ENCODE results near the gene LRRC25.

LRRC25 gene

DNA sequence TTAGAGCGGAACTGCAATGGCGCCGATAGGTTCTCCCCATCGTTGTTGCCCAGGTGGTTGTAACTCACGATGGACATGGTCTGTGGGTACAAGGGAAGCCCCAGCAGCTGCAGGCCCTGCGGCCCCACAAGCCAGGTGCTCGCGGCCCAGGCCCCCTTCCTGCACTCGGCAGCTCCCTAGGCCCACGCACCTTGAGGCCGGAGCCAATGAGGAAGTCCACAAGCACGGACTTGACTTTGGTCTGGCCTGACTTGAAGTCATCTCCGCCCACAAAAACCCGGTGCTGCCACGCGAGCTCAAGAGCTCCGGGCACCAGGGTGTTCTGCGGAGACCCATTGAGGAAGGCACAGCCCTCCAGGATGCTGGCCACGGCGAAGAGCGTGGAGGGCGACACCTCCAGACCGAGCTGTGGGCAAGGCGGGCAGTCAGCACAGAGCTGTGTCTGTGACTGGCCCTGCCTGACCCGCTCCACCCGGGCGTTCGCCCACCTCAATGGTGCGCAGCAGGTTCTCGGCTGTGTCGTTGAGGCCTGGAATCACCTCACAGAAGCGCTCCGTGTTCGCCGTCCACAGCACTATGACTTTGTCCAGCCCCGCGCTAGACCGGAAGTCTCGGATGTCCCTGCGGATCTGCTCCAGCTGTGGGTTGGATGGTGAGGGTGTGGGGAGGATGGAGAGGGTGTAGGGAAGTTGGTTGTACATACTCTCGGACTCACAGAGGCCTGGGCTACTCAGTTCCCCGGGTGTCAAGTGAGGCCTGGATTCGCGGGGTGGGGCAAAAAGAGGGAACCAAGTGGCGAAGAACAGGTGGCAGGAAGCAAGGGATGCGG, 38.6 kb upstream of the LRRC25 start:
- DNase-seq = no peak

DNA sequence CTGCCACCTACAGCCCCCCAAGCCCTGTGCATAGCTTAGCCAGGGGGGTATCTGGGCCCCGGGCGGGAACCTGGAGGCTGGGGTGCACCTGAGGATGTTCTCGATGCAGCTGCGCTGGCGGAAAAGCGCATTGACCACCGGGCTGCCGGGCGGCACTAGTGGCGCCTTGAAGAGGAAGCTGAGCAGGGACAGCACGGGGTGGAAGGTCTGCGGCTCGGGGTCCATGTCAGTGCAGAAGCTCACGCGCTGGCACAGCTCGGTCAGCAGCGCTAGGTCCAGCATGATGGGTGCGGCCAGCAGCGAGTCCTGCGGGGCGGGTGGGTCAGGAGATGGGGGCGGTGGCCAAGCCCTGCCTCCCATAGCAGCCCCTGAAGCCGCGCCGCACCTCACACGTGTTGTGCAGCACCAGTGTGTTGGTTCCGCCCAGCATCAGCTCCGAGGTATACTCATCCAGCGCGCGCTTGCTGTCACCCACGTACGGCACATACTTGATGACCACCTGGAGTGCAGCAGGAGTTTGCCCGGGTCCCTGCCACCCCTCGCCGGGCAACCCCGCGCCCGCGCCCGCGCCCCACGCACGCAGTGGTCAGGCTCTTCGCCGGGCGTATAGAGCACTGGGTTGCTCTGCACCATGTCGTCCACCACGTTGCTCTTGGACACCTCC, 37.9 kb upstream of the LRRC25 start:
- no peak for DNase-seq

DNA sequence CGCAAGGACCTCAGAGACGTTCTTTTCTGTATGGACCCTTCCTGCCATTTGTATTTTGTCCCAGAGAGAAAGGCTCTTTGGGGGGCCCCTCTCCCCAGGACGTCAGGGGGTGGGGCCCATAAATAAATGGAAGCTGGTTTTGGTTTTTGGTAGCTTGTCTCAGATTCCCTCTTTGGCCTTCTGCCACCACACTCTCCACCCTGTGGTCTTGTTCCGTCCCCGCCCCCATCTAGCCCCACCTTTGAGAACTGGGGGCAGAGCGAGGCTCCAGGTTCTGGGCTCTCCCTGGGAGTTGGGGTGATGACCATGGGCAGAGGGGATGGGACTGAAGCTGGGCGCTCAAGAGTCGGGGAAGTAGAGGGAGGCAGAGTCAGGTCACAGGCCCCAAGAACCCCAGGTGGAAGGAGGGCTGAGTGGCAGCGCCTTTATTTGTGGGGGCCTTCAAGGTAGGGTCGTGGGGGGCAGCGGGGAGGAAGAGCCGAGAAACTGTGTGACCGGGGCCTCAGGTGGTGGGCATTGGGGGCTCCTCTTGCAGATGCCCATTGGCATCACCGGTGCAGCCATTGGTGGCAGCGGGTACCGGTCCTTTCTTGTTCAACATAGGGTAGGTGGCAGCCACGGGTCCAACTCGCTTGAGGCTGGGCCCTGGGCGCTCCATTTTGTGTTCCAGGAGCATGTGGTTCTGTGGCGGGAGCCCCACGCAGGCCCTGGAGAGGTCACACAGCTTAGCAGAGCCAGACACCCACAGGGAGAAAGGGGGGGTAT, 37.2 kb upstream of the LRRC25 start:
- no peak for DNase-seq

DNA sequence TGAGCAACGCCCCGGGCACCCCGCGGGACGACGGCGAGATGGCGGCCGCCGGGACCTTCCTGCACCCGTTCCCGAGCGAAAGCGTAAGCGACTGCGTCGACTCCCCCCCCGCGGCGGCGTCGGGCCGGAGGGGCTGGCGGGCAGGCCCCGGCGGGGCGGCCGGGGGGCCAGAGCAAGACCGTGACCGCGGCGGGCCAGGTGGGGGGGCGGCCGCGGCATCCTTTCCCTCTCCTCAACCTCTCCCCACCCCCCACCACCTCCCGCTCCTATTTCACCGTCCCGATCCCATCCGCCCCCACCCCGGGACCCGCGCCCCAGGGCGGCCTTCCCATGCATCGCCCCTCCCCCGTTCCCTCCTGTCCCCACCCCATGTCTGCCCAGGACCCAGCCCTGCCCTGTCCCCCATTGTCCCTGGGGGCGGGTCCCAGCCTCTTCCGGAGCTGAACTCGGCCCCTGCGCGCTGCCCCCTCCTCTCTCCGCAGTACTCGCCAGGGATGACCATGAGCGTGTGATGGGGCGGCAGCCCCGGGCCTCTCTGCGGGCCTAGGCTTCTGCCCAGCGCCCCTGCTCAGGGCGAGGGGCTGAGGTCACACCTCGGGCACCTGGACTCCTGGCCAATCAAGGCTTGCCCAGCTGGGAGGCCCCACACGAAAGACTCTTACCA, 36.4 kb upstream of the LRRC25 start:
- DNase-seq = peak; percentile 61

DNA sequence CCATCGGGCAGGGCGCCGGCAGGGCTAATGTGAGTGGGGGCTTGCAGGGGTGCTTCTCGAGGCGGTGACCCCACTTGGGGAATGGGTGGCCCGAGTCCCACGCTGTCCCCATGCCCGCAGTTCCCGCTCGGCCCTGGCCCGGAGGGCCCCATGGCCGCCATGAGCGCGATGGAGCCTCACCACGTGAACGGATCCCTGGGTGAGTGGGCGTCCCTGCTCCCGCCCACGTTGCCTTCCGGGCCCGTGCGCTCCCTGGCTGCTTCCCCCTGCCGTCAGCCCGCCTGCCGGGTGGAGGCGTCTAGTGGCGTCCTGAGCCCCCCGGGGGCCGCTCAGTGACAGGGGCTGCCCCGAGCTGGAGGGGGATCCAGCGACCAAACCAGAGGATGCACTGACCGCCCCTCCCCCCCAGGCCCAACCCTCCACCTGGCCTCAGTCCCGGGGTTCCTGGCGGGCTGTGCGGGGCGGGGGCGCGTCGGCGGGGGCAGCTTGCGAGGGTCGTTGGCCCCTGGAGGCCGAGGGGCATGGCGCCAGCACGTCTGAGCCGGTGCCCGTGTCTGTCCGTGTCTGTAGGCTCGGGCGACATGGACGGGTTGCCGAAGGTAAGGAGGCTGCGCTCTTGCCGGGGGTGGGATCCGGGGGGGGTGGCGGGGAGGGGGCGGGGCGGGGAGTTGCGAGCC, 35.7 kb upstream of the LRRC25 start:
- DNase-seq = peak; percentile 81

DNA sequence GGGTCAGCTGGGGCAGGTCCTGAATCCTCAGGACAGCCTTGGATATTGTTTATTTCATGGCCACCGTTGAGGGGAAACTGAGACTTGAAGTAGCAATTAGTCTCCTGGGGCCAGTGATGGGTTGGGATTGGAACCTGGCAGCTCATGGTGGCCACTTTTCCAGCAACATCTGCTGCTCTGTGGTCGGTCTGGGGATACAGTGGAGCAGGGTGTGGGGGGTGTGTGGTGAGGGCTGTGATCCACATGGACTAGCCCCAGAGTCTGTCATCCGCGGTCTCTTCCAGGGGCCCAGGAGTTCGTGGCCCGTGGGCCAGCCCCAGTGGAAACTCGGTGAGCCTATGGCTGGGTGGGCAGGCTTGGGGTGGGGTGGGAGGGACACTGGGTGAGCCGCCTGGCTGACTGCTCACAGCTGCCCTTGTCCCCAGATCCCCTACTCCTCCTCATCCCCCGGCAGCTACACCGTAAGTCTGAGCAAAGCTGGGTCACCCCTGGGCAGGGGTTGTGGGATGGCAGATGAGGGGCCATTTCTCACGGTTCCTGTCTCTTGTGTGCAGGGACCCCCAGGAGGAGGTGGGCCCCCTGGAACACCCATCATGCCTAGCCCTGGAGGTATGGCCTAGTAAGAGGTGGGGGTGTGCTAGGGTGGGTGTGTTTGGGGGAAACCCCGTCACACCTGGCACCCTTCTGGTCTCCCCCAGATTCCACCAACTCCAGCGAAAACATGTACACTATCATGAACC, 35.0 kb upstream of the LRRC25 start:
- DNase-seq = no peak

DNA sequence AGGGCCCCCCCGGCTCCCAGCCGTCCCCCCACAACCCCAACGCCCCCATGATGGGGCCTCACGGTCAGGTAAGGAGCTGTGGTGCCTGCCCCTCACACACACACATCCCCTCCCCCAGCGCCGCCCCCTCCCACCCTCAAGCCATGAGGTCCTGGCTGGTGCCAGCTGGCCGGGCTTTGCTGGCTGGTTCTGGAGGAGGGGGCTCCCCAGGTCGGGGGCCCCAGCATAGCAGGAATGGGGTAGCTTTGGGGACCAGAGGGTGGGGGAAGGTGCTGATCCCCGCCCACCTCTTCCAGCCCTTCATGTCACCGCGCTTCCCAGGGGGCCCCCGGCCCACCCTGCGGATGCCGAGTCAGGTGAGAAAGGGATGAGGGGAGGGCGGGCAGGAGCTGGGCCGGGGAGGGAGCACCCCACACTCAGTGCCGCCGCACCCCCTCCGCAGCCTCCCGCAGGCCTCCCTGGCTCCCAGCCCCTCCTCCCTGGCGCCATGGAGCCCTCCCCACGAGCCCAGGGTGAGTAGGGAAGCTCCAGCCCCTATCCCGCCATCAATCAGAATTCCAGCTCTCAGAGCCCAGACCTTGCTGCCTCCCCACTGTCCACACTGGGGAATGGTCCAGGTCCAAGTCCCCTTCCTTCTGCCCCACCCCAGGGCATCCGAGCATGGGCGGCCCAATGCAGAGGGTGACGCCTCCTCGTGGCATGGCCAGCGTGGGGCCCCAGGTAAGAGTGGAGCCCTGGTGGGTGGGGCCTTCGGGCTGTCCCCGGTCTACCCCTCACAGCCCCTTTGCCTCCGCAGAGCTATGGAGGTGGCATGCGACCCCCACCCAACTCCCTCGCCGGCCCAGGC, 34.2 kb upstream of the LRRC25 start:
- no peak for DNase-seq

DNA sequence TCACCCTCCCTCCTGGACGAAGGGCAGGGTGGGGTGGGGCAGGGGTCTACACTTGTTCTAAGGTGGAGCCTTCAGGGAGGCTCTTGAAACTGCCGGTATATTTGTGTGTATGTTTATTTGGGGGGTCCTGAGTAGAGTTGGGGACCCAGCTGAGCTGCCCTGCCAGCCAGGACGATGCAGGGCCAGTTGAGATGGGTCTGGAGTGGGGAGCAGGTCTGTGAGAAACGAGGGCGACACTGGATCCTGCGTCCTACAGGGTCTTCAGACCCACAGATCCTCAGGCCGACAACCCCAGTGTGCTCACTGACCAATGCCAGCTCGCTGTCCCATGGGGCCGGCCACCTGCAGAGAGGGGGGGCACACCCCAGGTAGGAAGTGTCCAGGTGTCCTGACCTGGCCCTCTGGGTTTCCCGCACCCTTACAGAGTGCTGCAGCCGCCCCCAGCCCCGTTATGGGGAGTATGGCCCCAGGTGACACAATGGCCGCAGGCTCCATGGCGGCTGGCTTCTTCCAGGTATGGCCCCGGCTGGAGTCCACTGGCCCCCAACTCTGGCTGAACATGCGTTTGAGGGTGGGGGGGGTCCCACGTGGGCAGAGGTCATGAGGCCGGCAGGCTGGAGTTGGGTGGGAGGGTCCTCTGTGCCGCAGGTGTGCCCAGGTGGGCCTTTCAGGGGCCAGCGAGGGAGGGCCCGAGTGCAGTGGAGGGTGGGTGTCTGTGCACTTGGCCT, 33.2 kb upstream of the LRRC25 start:
- DNase-seq = no peak

DNA sequence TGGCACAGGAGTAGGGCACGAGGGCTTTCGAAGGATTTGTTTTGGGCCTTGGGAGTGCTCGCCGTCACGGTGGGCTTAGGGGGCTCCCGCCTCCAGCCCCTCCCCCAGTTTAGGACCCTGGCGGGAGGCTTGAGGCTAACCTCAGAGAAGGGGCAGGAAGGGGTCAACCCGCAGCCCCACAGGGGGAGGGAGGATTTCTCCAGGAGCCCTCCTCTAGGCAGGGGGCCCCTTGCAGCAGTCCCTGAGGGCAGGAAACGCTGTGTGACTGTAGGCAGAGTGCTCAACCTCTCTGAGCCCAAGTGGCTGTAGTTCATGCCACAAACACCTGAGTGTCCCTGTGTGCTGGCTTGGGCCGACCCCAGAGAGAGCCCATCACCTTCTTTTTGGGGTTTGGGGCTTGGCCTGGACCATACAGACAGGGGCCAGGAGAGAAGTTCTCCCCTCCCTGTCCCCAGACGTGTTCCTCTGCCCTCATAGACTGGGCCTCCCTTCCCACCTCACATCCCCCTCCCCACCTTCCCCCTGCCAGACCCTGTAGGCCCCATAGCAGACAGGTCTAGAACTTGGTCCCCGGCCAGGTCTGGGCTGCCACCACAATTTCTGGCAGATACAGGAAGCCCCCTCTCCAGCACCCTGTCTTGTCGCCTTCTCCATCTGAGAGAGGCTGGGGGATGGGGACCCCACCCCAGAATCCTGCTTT, 32.4 kb upstream of the LRRC25 start:
- DNase-seq = peak; percentile 46

DNA sequence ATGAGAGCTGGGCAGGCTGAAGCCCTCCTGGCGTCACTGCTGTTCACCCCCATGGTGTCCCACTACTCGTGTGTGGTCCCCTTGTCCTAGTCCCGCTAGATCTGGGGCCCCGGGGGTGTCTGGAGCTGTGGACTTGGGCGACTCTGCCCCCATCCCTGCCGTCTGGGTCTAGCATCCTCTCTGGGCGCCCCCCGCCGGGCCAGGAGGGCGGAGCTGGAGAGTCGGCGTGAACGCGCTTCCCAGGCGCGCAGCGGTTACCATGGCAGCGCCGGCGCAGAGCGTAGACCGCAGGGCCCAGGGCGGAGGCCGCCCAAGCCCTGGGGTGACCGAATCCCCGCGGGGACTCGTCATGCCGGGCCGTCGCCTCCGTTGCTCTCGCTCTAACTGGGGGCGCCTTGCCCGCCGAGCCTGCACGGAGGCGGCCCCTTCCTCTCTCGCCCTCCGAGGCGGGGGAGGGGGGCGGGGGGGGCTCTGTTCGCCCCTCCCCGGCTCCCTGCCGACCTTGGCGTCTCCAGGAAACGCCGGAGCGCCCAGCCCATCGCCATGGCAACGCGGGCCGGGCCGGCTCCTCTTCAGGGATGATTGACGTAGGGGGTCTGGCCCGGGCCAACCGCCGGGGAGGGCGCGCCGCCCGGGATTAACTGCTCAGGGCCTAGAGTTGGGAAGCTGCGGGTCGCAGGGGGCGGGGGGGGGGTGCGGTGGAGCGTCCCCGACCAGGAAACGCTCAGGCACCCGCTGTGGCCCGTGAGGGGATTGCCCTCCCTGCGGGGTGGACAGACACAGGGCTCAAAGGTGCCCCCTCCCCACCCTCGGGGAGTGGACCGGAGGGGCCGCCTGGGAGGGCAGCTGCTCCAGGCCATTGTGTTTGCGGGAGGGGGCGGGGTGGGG, 31.6 kb upstream of the LRRC25 start:
- DNase-seq = peak; percentile 94

DNA sequence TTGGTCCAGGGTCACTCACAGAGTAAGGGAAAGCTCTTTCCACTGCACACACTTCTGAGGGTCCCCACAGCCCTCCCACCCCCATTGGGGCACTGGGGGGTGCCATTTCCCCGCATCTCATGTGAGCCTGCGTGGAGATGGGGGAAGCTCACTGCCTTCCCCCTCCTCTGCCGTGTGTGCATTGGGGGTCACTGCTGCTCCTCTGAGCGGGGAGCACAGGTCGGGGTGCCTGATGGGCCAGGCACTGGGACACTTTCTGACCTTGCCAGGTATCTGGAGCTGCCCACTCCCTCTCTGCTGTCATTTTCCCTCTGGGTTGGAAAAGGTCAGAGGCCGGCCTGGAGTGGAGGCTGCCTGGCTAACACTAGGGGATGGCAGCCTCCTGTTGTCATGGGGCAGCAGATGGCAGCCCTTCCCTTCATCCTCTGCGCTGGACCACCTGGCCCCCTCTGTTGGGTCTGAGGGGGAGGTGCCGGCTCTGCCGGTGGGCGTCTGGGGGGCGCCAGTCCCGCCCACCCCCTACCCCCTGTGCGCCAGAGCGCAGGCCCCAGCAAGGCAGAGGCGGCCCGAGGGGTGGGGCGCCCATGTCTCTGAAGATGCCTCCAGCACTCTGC, 30.9 kb upstream of the LRRC25 start:
- DNase-seq = peak; percentile 58

DNA sequence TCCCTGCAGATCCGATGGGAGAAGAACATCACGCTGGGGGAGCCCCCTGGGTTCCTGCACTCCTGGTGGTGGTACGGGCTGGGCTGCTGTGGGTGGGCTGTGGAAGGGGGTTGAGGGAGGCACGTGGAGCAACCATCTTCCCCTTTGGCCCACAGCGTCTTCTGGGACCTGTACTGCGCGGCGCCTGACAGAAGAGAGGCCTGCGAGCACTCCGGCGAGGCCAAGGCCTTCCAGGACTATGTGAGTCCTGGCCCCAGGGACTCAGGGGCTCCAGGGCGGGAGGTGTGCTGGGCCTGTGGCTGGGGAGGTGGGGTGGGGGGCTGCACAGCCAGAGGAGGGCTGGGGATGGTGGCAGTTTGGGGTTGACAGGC, 30.3 kb upstream of the LRRC25 start:
- no peak for DNase-seq

DNA sequence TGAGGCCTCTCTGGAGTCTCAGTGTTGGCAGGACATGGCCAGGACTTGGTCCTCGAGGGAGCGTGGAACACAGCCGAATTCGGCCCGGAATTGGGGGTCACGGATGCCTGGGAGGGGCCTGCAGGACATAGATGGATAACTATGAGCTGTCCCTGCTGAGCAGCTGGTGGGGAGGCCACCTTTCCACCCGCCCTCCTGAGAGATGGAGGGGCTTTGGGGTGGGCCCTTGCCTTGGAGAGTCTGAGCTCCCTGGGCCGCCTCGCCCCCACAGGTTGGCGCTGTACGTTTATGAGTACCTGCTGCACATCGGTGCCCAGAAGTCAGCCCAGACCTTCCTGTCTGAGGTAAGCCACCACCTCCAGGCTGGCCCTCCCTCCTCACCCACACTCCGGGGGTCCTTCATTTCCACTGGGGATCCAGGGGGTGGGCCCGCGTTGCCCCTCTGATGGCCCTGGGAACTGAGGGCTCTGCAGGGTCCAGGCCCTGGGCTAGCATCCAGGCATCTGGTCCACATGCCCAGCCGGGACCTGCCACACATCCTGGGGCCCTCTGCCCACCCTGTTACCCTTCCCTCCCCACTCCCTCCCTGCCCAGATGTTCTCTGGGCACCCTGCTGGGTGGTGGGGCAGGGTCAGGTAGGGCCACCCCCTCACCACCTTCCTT, 29.8 kb upstream of the LRRC25 start:
- no peak for DNase-seq

DNA sequence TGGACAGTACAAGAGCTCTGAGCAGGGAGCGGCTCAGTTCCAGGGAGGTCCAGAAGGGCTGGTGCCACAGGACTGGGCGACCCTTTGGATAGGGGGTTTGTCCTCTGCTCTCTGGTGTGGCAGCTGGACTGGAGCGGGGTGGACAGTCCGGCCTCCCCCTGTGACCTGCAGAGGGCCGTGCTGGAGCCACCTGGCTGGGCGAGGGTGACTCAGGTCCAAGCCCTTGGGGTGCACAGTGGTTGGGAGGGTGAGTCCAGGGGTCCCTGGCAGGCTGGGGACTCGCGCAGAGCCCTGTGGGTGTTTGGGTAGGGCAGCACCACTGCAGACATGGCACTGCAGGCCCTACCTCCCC, 29.0 kb upstream of the LRRC25 start:
- DNase-seq = no peak

DNA sequence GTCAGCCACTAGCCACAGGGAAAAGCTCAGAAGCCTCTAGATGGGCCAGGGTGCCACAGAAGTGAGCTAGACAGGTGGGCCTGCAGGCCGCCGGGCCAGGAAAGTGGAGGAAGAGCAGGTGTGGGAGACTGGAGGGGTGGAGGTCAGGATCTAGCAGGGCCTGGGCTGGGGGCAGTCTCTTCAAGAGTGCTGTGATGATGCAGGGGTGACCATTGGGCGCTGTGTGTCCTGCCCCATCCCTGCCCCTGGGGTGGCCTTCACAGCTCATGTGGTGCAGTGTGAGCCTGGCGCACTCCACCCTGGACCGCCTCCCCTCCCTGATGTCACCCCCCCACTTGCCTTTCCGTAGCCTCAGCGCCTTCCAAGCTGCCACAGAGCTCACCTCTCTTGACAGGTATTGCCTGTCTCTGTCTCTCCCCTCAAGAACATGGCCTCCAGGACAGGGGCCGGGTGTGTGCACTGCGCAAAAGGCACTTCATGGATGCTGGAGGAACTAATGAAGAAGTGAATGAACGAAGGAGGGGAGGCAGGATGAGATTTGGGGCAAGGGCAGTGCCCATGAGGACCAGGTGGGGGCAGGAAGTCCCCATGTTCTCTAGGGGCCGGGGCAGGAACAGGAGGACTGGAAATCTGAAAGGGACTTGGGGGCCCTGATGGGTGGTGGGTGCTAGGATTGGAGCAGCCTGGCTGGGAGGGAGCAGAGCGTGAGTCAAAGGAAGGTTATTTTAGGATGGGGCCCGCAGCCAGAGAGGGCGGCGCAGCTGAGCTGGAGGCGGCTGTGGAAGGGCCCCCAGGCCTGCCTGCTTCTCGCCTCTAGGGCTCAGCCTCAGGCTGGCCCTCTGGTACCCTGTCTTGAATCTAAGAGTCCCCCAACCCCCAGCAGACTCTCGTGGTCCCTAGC, 28.3 kb upstream of the LRRC25 start:
- no peak for DNase-seq

DNA sequence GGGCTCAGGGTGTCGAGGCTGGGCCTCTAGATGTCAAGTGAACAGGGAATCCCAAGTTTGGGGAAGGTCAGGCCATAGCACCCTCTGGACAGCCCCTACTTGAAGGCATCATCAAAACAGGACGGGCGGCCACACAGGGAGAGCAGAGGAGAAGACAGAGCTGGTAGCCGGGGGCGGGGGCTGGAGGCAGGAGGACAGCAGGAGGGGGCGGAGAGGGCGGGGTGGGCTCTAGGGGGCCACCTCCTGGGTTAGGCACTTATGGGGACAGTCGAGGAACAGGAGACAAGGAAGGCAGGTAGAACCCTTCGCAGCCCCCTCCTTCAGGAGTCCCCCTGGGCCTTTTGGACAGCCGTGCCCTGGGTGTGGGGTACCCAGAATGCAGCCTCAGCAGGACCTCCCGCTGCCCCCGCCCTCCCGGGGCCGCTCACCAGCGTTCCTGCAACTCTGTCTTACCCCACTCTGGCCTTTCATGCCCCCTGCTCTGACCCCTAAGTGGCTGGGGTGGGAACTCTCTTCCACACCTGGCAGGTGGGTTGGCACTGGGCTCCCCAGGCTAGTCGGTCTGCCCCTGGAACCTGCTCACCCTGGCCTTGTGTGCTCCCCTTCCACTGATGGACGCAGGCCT, 27.6 kb upstream of the LRRC25 start:
- DNase-seq = no peak

All from DMS53 (cell line).